PFSK-1 (cell line): ENCODE measurements around the gene MIER1.

Experiments used
- FOXP2 ChIP-seq: optimal IDR thresholded peaks from 2 replicates; pipeline ENCODE3; 2011; ENCODE audit warnings: borderline replicate concordance, control low read depth, inconsistent platforms; ENCODE audit not compliant: insufficient read depth; ENCODE audit errors: extremely low read length, extremely low read depth
- POLR2AphosphoS5 ChIP-seq: IDR thresholded peaks from 2 replicates; pipeline ENCODE4 v1.6.1; 2012; ENCODE audit warnings: low read depth, mild to moderate bottlenecking, control low read depth, low read length, moderate library complexity
- REST ChIP-seq, 2 experiments: IDR thresholded peaks; 2 replicates each; pipeline versions ENCODE4 v1.6.1 to v1.8.0; 2011 to 2012; ENCODE audit warnings: low read depth in 2 of 2, low read length in 2 of 2, control low read depth in 1 of 2, inconsistent platforms in 1 of 2, mild to moderate bottlenecking in 1 of 2, moderate library complexity in 1 of 2; ENCODE audit not compliant: insufficient read depth in 1 of 2
- SIN3A ChIP-seq: IDR thresholded peaks from 2 replicates; pipeline ENCODE4 v1.6.1; 2012; ENCODE audit warnings: mild to moderate bottlenecking, low read length, moderate library complexity, borderline replicate concordance; ENCODE audit not compliant: insufficient read depth
- TAF1 ChIP-seq: IDR thresholded peaks from 2 replicates; pipeline ENCODE4 v1.6.1; 2012; ENCODE audit warnings: low read length, control low read depth, borderline replicate concordance; ENCODE audit not compliant: insufficient read depth

- TF ChIP-seq REST (IDR thresholded peaks at IDR 0.05; ENCODE audit: insufficient read depth in 1 of 2, low read depth in 2 of 2, low read length in 2 of 2) (no peak), POLR2AphosphoS5 (no peak), TAF1 (no peak), SIN3A (no peak), FOXP2 (no peak)
Measured at GRCh38 chr1:66893712-66894111, 31.1 kb upstream of the MIER1 start.
